ENCODE data around the gene AGFG1.

DNA sequence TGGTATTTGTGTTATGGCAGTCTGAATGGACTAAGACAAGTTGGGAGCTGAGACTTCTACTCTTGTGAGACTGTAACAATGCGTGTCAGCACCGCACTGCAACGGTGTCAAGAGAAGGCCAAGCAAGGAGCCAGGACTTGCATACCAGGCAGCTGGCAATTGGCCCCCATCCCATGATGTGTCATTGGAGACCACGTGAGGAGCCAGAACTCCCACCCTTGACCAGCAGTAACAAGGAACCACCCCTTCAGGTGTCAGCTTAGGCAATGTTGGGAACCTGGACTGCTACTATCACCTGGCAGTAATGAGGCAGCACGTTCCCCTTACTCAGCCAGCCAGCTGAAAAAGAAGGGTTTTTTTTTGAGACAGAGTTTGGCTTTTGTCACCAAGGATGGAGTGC, 32.7 kb upstream of the AGFG1 start:
- TF ChIP-seq, protein P1, sequence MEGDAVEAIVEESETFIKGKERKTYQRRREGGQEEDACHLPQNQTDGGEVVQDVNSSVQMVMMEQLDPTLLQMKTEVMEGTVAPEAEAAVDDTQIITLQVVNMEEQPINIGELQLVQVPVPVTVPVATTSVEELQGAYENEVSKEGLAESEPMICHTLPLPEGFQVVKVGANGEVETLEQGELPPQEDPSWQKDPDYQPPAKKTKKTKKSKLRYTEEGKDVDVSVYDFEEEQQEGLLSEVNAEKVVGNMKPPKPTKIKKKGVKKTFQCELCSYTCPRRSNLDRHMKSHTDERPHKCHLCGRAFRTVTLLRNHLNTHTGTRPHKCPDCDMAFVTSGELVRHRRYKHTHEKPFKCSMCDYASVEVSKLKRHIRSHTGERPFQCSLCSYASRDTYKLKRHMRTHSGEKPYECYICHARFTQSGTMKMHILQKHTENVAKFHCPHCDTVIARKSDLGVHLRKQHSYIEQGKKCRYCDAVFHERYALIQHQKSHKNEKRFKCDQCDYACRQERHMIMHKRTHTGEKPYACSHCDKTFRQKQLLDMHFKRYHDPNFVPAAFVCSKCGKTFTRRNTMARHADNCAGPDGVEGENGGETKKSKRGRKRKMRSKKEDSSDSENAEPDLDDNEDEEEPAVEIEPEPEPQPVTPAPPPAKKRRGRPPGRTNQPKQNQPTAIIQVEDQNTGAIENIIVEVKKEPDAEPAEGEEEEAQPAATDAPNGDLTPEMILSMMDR (conservative IDR thresholded peaks at IDR 0.05 in 1 of 2, IDR thresholded peaks at IDR 0.05 in 1 of 2; ENCODE audit: low read depth in 1 of 2, low read length in 2 of 2), result no peak
- TF ChIP-seq EZH2 (IDR thresholded peaks at IDR 0.05; ENCODE audit: low read length, missing control alignments), result no peak

All from fibroblast of lung (primary cell).